ENCODE data around the gene TBC1D9. TPM values are rescaled to one million over a fixed set of nuclear protein-coding genes. Genes with fewer than 3 reads are reported as not detected.

TBC1D9 gene
- total RNA-seq = 17.2 and 18.4 TPM in 2 replicates

DNA sequence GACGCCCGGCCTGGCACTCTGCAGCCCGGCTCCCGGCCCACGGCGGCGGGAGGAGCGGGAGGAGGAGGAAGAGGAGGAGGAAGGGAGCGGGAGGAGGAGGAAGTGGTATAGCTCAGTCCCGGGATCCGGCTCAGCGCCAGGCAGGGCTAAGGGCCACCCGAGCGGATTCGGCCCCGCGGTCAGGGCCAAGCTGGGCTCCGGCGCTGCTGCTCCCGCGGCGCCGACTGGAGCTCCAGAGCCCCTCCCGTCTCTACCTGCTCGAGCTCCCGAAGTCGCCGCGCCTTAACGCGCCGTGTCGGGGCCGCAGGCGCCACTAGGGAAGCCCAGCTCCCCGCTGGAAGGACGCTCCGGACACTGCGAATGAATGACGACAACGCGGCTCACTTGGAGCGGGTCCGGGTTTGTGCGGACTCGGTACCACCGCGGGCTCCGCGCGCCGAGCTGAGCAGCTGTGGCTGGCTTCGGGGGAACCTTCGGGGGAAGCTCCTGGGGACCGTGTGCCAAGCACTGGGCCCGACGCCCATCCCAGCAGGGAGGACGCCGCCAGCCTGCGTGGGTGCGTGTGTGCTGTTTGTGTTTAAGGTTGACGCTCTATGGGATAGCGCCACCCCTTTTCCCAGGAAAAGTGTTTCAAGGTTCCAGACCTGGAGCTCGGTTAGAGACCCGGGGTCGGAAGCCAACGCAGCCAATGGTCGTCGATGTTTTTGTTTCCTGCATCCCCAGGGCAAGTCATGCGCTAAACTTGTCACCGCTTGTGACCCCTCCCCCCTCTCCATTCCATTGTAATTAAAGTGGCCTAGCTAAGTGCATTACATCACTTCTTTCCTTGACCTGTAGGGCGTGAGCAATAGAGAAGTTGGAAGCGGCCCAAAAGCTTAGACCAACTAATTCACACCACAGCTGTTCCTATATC is at the start of gene TBC1D9:
Gene TBC1D9, minus strand, starts transcription at position 67 of the 913 bp plus-strand sequence. CDS start 340 bp downstream, outside the sequence.

Small RNA genes within 50 kb of the gene (small RNA-seq; reads per million reads assigned to genes)
- not detected for gene AC108019.1
- gene RF00019 = not detected
- not detected for gene RN7SL152P
- gene RNY1P14 = not detected

Other genes starting within 250 kb of the TBC1D9 start
- 44.8 and 45.9 TPM in 2 replicates for gene ELMOD2, start 232.2 kb downstream of the TBC1D9 start, total RNA-seq
- not detected in 2 replicates for gene UCP1, start 187.4 kb downstream of the TBC1D9 start, total RNA-seq

Data from articular chondrocyte of knee joint (primary cell).